ENCODE measurements around the gene DNM3. TPM values are rescaled to one million over a fixed set of nuclear protein-coding genes. Genes with fewer than 3 reads are reported as not detected.

DNM3 gene
- total and polyA plus RNA-seq, 2 experiments from 2014 or later = 5.2 to 12.2 TPM

DNA sequence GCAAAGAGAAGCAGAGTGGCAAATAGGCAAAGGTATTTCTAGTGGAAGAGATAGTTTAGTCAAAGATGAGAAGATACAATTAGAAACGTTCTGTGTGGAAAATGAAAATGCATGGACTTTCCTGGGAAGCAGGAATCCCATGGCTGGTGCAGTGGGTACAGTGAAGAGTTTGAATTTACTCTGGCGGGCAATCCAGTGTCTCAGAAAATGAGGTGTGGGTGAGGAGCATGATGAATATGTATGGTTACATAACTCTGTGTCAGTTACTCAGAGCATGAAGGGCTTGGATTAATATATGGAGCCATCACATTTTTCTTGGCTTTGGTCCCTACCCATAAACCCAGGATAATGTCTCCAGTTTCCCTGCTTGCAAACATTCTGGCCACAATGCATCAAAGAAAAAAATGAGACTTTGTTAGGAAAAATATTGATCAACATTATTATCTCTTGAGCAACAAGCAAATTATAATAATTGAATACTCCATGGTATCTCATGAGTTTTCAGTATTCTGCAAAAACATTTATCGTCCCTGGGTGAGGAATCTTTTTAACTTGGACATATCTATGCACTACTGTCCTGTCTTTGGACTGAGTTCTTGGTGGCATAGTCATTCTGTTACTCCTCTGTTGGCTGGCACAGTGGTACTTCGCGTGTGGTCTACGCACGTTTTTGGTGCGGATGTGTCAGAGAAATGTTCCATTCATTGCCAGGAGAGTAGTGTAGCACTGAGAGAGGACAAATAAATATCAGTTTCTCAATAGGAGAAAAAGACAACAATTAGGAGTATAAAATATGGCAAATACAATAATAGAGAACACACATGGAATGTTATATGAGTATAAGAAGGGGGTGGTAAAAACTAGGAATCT lies 405.5 kb downstream of the DNM3 start:
- H3K27ac ChIP-seq (ENCODE audit: low read depth) = no peak overlapping the region
- H3K9me3 Mint-ChIP-seq = no peaks in the 10 kb centered on the region; the same call in 2 of the 3 replicates
- no peaks in the 10 kb centered on the region for H4K20me1 ChIP-seq (replicated peaks; ENCODE audit: insufficient read depth)
- H3K36me3 Mint-ChIP-seq (ENCODE audit: low read depth) = no peaks in the 10 kb centered on the region
- peaks cover 3% of the 10 kb centered on the region for H3K27me3 Mint-ChIP-seq (ENCODE audit: insufficient read depth, low read depth, poor library complexity)
- no peak for DNase-seq (ENCODE audit: low spot score)
- H3K36me3 ChIP-seq (ENCODE audit: insufficient read depth) = no peaks in the 10 kb centered on the region
- H3K4me3 Mint-ChIP-seq = no peak overlapping the region
- no peaks in the 10 kb centered on the region for H3K4me1 ChIP-seq (ENCODE audit: insufficient read depth)
- peaks cover 8% of the 10 kb centered on the region; the same call in 2 of the 3 replicates for H3K4me1 Mint-ChIP-seq
- H3K27me3 ChIP-seq (ENCODE audit: insufficient read depth) = no peaks in the 10 kb centered on the region
- TF ChIP-seq ZNF114 (CRISPR knock-in tag; IDR thresholded peaks at IDR 0.05) = no peak
- TF ChIP-seq EZH2phosphoT487 (IDR thresholded peaks at IDR 0.05; ENCODE audit: unreplicated experiment) = no peak
- TF ChIP-seq CREB1 (CRISPR knock-in tag; IDR thresholded peaks at IDR 0.05; ENCODE audit: low read depth) = no peak
- TF ChIP-seq, protein P1, sequence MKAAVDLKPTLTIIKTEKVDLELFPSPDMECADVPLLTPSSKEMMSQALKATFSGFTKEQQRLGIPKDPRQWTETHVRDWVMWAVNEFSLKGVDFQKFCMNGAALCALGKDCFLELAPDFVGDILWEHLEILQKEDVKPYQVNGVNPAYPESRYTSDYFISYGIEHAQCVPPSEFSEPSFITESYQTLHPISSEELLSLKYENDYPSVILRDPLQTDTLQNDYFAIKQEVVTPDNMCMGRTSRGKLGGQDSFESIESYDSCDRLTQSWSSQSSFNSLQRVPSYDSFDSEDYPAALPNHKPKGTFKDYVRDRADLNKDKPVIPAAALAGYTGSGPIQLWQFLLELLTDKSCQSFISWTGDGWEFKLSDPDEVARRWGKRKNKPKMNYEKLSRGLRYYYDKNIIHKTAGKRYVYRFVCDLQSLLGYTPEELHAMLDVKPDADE (IDR thresholded peaks at IDR 0.05) = no peak
- no peak for TF ChIP-seq ZNF331 (CRISPR knock-in tag; IDR thresholded peaks at IDR 0.05; ENCODE audit: low read depth)
- TF ChIP-seq JUNB (IDR thresholded peaks at IDR 0.05; ENCODE audit: unreplicated experiment) = no peak
- TF ChIP-seq, protein P2, sequence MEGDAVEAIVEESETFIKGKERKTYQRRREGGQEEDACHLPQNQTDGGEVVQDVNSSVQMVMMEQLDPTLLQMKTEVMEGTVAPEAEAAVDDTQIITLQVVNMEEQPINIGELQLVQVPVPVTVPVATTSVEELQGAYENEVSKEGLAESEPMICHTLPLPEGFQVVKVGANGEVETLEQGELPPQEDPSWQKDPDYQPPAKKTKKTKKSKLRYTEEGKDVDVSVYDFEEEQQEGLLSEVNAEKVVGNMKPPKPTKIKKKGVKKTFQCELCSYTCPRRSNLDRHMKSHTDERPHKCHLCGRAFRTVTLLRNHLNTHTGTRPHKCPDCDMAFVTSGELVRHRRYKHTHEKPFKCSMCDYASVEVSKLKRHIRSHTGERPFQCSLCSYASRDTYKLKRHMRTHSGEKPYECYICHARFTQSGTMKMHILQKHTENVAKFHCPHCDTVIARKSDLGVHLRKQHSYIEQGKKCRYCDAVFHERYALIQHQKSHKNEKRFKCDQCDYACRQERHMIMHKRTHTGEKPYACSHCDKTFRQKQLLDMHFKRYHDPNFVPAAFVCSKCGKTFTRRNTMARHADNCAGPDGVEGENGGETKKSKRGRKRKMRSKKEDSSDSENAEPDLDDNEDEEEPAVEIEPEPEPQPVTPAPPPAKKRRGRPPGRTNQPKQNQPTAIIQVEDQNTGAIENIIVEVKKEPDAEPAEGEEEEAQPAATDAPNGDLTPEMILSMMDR (conservative IDR thresholded peaks at IDR 0.05; ENCODE audit: low read depth in 2 of 2) = no peak
- no peak for TF ChIP-seq STAT1 (IDR thresholded peaks at IDR 0.05; ENCODE audit: unreplicated experiment)
- TF ChIP-seq POLR2AphosphoS5 (IDR thresholded peaks at IDR 0.05; ENCODE audit: low read depth) = no peak
- TF ChIP-seq, protein P3, sequence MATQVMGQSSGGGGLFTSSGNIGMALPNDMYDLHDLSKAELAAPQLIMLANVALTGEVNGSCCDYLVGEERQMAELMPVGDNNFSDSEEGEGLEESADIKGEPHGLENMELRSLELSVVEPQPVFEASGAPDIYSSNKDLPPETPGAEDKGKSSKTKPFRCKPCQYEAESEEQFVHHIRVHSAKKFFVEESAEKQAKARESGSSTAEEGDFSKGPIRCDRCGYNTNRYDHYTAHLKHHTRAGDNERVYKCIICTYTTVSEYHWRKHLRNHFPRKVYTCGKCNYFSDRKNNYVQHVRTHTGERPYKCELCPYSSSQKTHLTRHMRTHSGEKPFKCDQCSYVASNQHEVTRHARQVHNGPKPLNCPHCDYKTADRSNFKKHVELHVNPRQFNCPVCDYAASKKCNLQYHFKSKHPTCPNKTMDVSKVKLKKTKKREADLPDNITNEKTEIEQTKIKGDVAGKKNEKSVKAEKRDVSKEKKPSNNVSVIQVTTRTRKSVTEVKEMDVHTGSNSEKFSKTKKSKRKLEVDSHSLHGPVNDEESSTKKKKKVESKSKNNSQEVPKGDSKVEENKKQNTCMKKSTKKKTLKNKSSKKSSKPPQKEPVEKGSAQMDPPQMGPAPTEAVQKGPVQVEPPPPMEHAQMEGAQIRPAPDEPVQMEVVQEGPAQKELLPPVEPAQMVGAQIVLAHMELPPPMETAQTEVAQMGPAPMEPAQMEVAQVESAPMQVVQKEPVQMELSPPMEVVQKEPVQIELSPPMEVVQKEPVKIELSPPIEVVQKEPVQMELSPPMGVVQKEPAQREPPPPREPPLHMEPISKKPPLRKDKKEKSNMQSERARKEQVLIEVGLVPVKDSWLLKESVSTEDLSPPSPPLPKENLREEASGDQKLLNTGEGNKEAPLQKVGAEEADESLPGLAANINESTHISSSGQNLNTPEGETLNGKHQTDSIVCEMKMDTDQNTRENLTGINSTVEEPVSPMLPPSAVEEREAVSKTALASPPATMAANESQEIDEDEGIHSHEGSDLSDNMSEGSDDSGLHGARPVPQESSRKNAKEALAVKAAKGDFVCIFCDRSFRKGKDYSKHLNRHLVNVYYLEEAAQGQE (IDR thresholded peaks at IDR 0.05; ENCODE audit: unreplicated experiment) = no peak
- no peak overlapping the region for H3K4me2 ChIP-seq
- no peaks in the 10 kb centered on the region; the same call in 1 of the 2 replicates for H3K9me2 ChIP-seq (ENCODE audit: insufficient read depth)
- H2AFZ ChIP-seq = no peak overlapping the region
- no peaks in the 10 kb centered on the region for H3K79me2 ChIP-seq (replicated peaks; ENCODE audit: insufficient read depth)
- no peak overlapping the region for H3K4me3 ChIP-seq
- no peaks in the 10 kb centered on the region for H3F3A ChIP-seq (replicated peaks; ENCODE audit: low read depth)
- H3K27ac Mint-ChIP-seq = no peak overlapping the region
- ATAC-seq = no peak
